ENCODE data around the gene GPR21.

The GPR21 gene

GRCh38 chr9:123083680-123084079, 50.2 kb downstream of the GPR21 start:
- TF ChIP-seq, protein P1, sequence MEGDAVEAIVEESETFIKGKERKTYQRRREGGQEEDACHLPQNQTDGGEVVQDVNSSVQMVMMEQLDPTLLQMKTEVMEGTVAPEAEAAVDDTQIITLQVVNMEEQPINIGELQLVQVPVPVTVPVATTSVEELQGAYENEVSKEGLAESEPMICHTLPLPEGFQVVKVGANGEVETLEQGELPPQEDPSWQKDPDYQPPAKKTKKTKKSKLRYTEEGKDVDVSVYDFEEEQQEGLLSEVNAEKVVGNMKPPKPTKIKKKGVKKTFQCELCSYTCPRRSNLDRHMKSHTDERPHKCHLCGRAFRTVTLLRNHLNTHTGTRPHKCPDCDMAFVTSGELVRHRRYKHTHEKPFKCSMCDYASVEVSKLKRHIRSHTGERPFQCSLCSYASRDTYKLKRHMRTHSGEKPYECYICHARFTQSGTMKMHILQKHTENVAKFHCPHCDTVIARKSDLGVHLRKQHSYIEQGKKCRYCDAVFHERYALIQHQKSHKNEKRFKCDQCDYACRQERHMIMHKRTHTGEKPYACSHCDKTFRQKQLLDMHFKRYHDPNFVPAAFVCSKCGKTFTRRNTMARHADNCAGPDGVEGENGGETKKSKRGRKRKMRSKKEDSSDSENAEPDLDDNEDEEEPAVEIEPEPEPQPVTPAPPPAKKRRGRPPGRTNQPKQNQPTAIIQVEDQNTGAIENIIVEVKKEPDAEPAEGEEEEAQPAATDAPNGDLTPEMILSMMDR (IDR thresholded peaks at IDR 0.05; ENCODE audit: low read depth, low read length): no peak
- no peak overlapping the region for H3K4me3 ChIP-seq (ENCODE audit: low read depth, low read length)

GRCh38 chr9:123084256-123084655, 50.8 kb downstream of the GPR21 start:
- TF ChIP-seq, protein P1 (IDR thresholded peaks at IDR 0.05; ENCODE audit: low read depth, low read length): no peak
- no peak overlapping the region for H3K4me3 ChIP-seq (ENCODE audit: low read depth, low read length)

All from WI38 (cell line).